Activated CD4-positive, alpha-beta T cell treated with anti-CD3 and anti-CD28 coated beads for 24 hours (primary cell): ENCODE measurements around the gene SAMD3.
"Not testable (repeated sequence)": the region's sequence is repeated elsewhere in the genome, so short reads cannot be mapped to it uniquely, and the experiment has no call there.

Source experiments
- DNase-seq, 2 donors: peaks; one replicate each; pipeline ENCODE4 v3.0.0-alpha.2; 2020; ENCODE audit warnings: low read depth in 2 of 2

Gene SAMD3

GRCh38 chr6:130173377-130174004 lies 49.3 kb downstream of the SAMD3 start:
- DNase-seq = not testable (repeated sequence)

GRCh38 chr6:130170160-130170559 lies 52.6 kb downstream of the SAMD3 start:
- DNase-seq = not testable (repeated sequence)

GRCh38 chr6:130167655-130168054 lies 55.1 kb downstream of the SAMD3 start:
- no peak for DNase-seq

- DNase-seq = no peak
These were observed 58.5 kb downstream of the SAMD3 start for GRCh38 chr6:130164251-130164650.

- no peak for DNase-seq
These were observed 59.5 kb downstream of the SAMD3 start for GRCh38 chr6:130163266-130163665.

- no peak for DNase-seq
These were observed 60.3 kb downstream of the SAMD3 start for GRCh38 chr6:130162421-130162820.

DNA sequence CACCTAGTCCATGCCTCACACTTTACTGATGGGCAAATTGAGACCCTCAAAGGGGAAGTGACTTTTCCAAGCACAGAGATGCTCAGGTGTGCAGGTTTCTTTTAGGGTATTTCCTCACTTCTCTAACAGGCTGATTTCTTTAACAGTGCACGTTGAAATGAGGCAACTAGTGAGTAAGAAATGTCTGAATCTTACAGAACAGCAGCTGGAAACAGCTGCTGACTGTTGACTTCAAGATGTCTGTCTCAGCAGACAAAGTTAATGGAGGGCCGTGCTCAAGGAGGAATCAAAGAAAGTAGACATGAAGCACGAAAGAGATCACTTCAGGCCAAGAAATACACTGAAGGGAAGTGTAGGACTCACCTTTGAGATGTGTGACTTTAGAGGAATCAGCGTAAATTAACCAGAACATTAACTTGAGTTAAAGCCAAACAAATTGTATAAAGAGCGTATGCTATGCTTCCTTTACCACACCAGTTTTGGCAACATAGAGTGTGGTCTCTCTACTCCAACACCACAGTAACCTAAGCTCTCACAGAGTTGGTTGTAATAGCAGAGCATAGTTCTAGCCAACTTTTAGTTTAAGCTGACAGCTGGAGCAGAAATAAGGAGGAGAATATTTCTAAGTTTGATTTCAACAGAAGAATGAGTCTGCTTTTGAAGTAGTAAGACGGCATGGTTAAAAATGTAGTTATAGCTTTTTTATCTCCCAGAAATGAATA lies 60.9 kb downstream of the SAMD3 start:
- DNase-seq = no peak

DNA sequence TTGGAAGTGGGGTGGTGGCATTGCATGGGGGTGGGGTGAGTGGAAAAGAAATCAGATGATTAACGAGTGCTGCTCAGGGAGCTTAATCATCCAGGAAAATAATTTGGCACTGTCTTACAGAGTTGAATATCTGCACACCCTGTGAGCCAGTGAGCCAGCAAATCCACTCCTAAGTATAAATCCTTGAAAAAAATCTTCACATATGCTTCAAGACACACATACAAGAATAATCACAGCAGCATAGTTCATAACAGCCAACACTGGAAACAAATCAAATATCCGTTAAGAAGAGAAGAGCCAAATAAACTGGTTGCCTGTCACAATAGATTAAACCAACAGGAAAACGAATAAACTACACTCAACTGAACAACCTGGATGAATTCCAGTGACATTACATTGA lies 62.8 kb downstream of the SAMD3 start:
- DNase-seq = no peak

DNA sequence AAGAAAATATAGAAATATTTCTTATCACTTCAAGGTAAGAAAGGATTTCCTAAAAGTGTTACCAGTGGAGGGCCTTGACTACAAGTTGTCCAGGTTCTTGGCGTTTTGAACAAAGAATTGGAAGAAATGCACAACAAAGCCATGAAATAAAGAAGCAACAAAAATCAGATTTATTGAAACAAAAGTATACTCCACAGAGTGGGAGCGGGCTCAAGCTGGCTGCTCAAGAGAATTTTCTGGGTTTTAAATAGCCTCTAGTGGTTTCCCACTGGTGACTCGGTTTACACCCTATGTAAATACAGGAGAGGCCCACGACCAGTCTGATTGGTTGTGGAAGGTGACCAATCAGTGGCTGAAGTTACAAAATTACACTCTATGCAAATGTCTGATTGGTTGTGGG lies 64.2 kb downstream of the SAMD3 start:
- DNase-seq = no peak

- DNase-seq = no peak
These were observed 64.7 kb downstream of the SAMD3 start for GRCh38 chr6:130158056-130158455.

DNA sequence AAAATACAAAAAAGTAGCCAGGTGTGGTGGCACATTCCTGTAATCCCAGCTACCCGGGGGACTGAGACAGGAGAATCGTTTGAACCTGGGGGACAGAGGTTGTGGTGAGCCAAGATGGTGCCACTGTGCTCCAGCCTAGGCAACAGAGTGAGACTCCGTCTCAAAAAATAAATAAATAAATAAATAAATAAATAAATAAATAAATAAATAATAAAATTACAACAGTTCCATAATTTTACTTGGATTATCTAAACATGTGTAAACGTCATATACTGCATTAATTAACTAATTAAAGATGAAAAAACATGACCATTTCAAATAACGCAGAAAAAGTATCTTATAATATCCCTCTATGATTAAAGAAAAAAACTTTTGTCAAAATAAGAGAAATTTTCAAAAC lies 65.8 kb downstream of the SAMD3 start:
- DNase-seq = no peak

DNA sequence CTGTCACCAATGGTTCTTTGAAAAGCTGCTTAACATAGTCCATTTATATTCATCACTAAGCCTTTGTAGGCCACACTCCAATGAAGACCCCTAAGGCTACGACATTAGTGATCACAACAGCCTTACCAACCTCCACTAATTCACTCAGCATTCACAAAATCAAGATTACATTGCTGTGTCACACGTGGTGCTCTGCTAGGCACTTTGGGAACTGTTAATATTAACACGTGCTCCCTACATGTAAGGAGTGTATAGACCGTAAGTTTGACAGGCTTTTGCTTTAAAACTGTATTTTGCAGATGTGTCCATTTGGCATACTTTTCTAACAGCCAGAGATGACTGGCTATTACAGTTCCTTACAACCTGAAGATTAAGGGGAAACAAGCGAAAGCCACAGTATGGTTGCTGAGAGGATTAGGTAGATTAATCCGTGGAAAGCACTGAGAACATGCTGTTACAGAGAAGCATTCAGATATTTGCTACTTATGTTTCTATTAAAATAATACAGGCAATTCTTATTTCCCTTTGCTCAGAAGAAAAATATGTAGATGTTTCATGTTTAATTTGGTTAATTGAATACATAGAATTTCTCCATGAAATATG lies 69.7 kb downstream of the SAMD3 start:
- no peak for DNase-seq

DNA sequence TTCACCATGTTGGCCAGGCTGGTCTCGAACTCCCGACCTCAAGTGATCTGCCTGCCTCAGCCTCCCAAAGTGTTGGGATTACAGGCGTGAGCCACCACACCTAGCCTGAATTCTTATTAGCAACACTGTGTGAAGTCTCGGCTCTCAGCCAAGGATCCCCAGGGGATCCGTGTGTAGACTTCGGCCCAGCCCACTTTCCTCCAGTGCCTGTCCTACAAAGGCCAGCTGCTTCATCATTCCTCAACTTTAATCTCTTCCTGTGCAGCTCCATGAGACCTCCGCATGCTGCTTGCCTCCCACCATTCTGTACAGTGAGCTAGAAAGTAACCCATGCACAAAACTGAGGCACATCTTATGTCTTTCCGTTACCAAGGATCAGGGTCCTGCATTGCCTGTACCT lies 71.8 kb downstream of the SAMD3 start:
- no peak for DNase-seq

- not testable (repeated sequence) for DNase-seq
These were observed 73.7 kb downstream of the SAMD3 start for GRCh38 chr6:130149016-130149415.

GRCh38 chr6:130148181-130148580 lies 74.6 kb downstream of the SAMD3 start:
- no peak for DNase-seq

DNA sequence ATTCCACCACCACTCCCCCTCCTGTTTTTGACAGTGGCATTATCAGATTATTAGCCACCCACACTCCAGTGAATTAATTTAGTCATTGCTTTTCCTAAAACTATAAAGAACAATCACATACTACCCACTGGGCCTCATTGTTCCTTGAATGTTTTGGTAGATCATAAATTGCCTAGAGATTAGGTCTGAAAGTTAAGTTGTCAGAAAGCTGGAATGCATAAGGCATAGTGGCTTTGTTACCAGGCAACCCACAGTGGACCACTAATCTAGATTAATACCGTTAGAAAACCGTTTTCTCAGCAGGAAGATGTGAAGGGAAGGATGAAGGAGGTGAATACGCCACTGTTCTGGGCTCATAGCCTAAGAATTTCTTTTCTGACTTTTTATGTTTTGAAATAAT lies 75.6 kb downstream of the SAMD3 start:
- DNase-seq = no peak

- DNase-seq = no peak
These were observed 79.0 kb downstream of the SAMD3 start for GRCh38 chr6:130143709-130144108.

DNA sequence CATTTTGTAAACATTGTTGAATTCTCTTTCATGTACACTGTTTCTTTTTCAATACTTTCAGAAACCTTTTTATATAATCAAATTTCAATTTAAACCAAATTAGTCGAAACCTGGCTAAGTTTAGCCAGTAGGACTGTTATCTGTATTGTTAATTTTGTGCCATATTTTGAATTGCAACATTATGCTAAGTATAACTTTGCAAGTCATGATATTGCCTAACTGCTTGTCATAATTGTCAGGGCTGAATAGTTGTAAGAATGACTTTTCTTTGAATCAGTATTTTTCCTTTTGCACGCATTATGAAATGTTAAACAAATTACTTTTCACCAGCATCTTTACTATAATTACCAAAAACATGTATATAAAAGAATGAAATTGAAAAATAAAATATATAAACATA lies 82.7 kb downstream of the SAMD3 start:
- DNase-seq = no peak

DNA sequence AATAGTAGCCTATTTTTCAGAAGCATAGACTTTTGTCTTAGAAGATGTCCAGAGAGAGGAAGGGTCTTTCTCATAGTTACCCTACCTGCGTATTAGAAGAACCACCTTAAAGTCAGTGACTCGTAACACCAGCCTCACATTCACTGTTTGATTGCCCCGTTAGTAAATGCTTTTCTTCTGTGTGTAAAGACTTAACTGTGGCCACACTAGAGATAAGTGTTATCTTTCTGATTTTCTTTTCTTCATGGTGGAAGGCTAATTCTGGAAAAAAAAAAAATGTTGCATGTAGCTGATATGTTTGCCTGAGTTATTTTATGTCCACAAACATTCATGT lies 83.9 kb downstream of the SAMD3 start:
- DNase-seq = no peak

GRCh38 chr6:130138116-130138908 lies 84.4 kb downstream of the SAMD3 start:
- DNase-seq = no peak

DNA sequence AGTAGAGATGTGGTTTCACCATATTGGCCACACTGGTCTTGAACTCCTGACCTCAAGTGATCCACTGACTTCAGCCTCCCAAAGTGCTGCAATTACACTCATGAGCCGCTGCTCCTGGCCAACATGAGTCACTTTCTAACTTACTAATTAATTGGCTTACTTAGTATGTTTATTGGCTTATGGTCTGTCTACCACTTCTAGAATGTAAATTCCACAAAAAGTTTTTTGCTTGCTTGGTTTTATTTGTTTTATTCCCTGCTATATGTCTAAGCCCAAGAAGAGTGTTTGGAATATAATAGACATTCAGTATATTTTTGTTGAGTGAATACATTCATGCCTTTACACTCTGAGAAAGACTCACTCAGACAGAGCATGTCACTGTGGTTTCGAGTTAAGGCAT lies 86.0 kb downstream of the SAMD3 start:
- no peak for DNase-seq

GRCh38 chr6:130134582-130134981 lies 88.2 kb downstream of the SAMD3 start:
- DNase-seq = no peak

GRCh38 chr6:130132286-130132701 lies 90.5 kb downstream of the SAMD3 start:
- DNase-seq = no peak
